SK-N-SH treated with all-trans-retinoic acid at 6 μM for 48 hours (cell line): ENCODE results near the gene ELOVL6.

ENCODE experiments used
- ATAC-seq: fragments of 200-7000 bp; cut with Tn5 transposase; 3 replicates; pipeline ENCODE4 v1.9.1; 2020; ENCODE audit warnings: mild to moderate bottlenecking, moderate library complexity
- ARNTL ChIP-seq: fragments of 450-650 bp; formaldehyde crosslinking; IDR thresholded peaks from 2 replicates; pipeline ENCODE4 v1.5.0; 2020; ENCODE audit warnings: low read depth, mild to moderate bottlenecking, moderate library complexity, borderline replicate concordance
- ESRRG ChIP-seq: fragments of 250-450 bp; sonication (Bioruptor Pico); IDR thresholded peaks from 2 replicates; pipeline ENCODE4 v1.6.1; 2021; ENCODE audit warnings: mild to moderate bottlenecking
- ISL1 ChIP-seq: fragments of 250-450 bp; sonication (Bioruptor Pico); IDR thresholded peaks from 2 replicates; pipeline ENCODE4 v2.1.2; 2022; ENCODE audit warnings: mild to moderate bottlenecking, moderate library complexity
- OSR1 ChIP-seq: fragments of 250-450 bp; sonication (Bioruptor Pico); IDR thresholded peaks from 2 replicates; pipeline ENCODE4 v1.8.0; 2022; ENCODE audit warnings: moderate library complexity, mild to moderate bottlenecking, inconsistent platforms
- PPARA ChIP-seq: fragments of 250-450 bp; sonication (Bioruptor Pico); IDR thresholded peaks from 2 replicates; pipeline ENCODE4 v1.5.0; 2020; ENCODE audit warnings: mild to moderate bottlenecking, borderline replicate concordance
- SNAI2 ChIP-seq: fragments of 250-450 bp; sonication (Bioruptor Pico); IDR thresholded peaks from 2 replicates; pipeline ENCODE4 v1.5.0; 2020; ENCODE audit warnings: mild to moderate bottlenecking, moderate library complexity
- TCF4 ChIP-seq: fragments of 250-450 bp; sonication (Bioruptor Pico); IDR thresholded peaks from 2 replicates; pipeline ENCODE4 v1.8.0; 2021; ENCODE audit warnings: mild to moderate bottlenecking, moderate library complexity, borderline replicate concordance
- TSHZ2 ChIP-seq: fragments of 250-450 bp; sonication (Bioruptor Pico); IDR thresholded peaks from 2 replicates; pipeline ENCODE4 v1.5.0; 2020; ENCODE audit warnings: mild to moderate bottlenecking, moderate library complexity
- ZFP30 ChIP-seq: fragments of 450-650 bp; formaldehyde crosslinking; IDR thresholded peaks from 2 replicates; pipeline ENCODE4 v1.5.0; 2022; ENCODE audit warnings: mild to moderate bottlenecking, moderate library complexity
- ZNF565 ChIP-seq: fragments of 450-650 bp; formaldehyde crosslinking; conservative IDR thresholded peaks from 2 replicates; pipeline ENCODE4 v1.5.0; 2020; ENCODE audit warnings: low read depth, mild to moderate bottlenecking, moderate library complexity
- ZNF70 ChIP-seq: fragments of 450-650 bp; formaldehyde crosslinking; IDR thresholded peaks from 2 replicates; pipeline ENCODE4 v1.5.0; 2020; ENCODE audit warnings: mild to moderate bottlenecking, moderate library complexity

Gene ELOVL6

GRCh38 chr4:109998867-109999584 lies 199.4 kb downstream of the ELOVL6 start:
- peak; percentile 42; the same call in 1 of the 2 replicates for TF ChIP-seq TCF4 (CRISPR knock-in tag)
- TF ChIP-seq ZNF70, result no peak
- peak; percentile 86 for ATAC-seq

GRCh38 chr4:109996526-109996925 lies 201.9 kb downstream of the ELOVL6 start:
- no peak for ATAC-seq
- no peak for TF ChIP-seq TSHZ2 (CRISPR knock-in tag)
- TF ChIP-seq ZFP30 (CRISPR knock-in tag), result no peak
- no peak for TF ChIP-seq ARNTL (CRISPR knock-in tag)
- TF ChIP-seq ZNF565 (CRISPR knock-in tag), result no peak
- TF ChIP-seq SNAI2 (CRISPR knock-in tag), result no peak
- TF ChIP-seq OSR1 (CRISPR knock-in tag), result no peak
- no peak for TF ChIP-seq ESRRG
- no peak for TF ChIP-seq PPARA
- no peak for TF ChIP-seq ISL1 (CRISPR knock-in tag)
